ENCODE results near the gene TMOD1.
A peak's percentile ranks its signal among the peaks of the same experiment; 100 is the strongest.

TMOD1 gene

GRCh38 chr9:97500263-97500662, 1.2 kb upstream of the TMOD1 start:
- no peak overlapping the region for H3K9ac ChIP-seq (ENCODE audit: low read length)

GRCh38 chr9:97500765-97501176, 695 bp upstream of the TMOD1 start:
- TF ChIP-seq EZH2 (IDR thresholded peaks at IDR 0.05; ENCODE audit: borderline replicate concordance, low read length), result no peak
- no peak for TF ChIP-seq CTCF (IDR thresholded peaks at IDR 0.05; ENCODE audit: low read length)
- peak overlapping the region; percentile 51 for H3K4me3 ChIP-seq (ENCODE audit: low read depth, low read length, poor library complexity, severe bottlenecking)
- no peaks in the 10 kb centered on the region for H3K9me2 ChIP-seq (ENCODE audit: low read depth, low read length)
- H3F3A ChIP-seq (ENCODE audit: insufficient read depth, low read length), result no peaks in the 10 kb centered on the region
- H3K9ac ChIP-seq (ENCODE audit: low read length), result no peak overlapping the region
- no peaks in the 10 kb centered on the region for H4K20me1 ChIP-seq (ENCODE audit: insufficient read depth, low read length)
- H2AFZ ChIP-seq (ENCODE audit: low read length), result no peak overlapping the region
- H3K9me3 ChIP-seq (ENCODE audit: low read length), result no peaks in the 10 kb centered on the region
- H3K27ac ChIP-seq (ENCODE audit: low read depth, low read length, poor library complexity, severe bottlenecking), result no peak overlapping the region
- no peaks in the 10 kb centered on the region for H3K36me3 ChIP-seq (ENCODE audit: insufficient read depth, low read length)
- peak overlapping the region; percentile 65 for H3K4me2 ChIP-seq (ENCODE audit: low read length)
- H3K4me1 ChIP-seq (ENCODE audit: insufficient read depth, low read length, severe bottlenecking), result peaks cover 11% of the 10 kb centered on the region
- H3K79me2 ChIP-seq (ENCODE audit: insufficient read depth, low read length), result no peaks in the 10 kb centered on the region
- H3K27me3 ChIP-seq (ENCODE audit: insufficient read depth, low read length), result no peaks in the 10 kb centered on the region

More at GRCh38 chr9:97500263-97500662, 1.2 kb upstream of the TMOD1 start:
- Histone ChIP-seq H3K27me3 (ENCODE audit: insufficient read depth, low read length) (no peaks in the 10 kb centered on the region), H3K36me3 (ENCODE audit: insufficient read depth, low read length) (no peaks in the 10 kb centered on the region), H3K4me1 (ENCODE audit: insufficient read depth, low read length, severe bottlenecking) (peaks cover 11% of the 10 kb centered on the region), H3K9me2 (ENCODE audit: low read depth, low read length) (no peaks in the 10 kb centered on the region), H3K4me2 (ENCODE audit: low read length) (no peak overlapping the region), H3K27ac (ENCODE audit: low read depth, low read length, poor library complexity, severe bottlenecking) (no peak overlapping the region), H3K9me3 (ENCODE audit: low read length) (no peaks in the 10 kb centered on the region), H4K20me1 (ENCODE audit: insufficient read depth, low read length) (no peaks in the 10 kb centered on the region), H2AFZ (ENCODE audit: low read length) (no peak overlapping the region), H3F3A (ENCODE audit: insufficient read depth, low read length) (no peaks in the 10 kb centered on the region), H3K79me2 (ENCODE audit: insufficient read depth, low read length) (no peaks in the 10 kb centered on the region), H3K4me3 (ENCODE audit: low read depth, low read length, poor library complexity, severe bottlenecking) (no peak overlapping the region)
- TF ChIP-seq EZH2 (IDR thresholded peaks at IDR 0.05; ENCODE audit: borderline replicate concordance, low read length) (no peak), CTCF (IDR thresholded peaks at IDR 0.05; ENCODE audit: low read length) (no peak)

GRCh38 chr9:97501972-97502221, 431 bp downstream of the TMOD1 start:
- Histone ChIP-seq H3K4me2 (ENCODE audit: low read length) (peak overlapping the region; percentile 79), H3K9ac (ENCODE audit: low read length) (no peak overlapping the region), H3F3A (ENCODE audit: insufficient read depth, low read length) (no peaks in the 10 kb centered on the region), H3K4me1 (ENCODE audit: insufficient read depth, low read length, severe bottlenecking) (peaks cover 11% of the 10 kb centered on the region), H3K79me2 (ENCODE audit: insufficient read depth, low read length) (no peaks in the 10 kb centered on the region), H3K27ac (ENCODE audit: low read depth, low read length, poor library complexity, severe bottlenecking) (no peak overlapping the region), H3K9me2 (ENCODE audit: low read depth, low read length) (no peaks in the 10 kb centered on the region), H3K36me3 (ENCODE audit: insufficient read depth, low read length) (no peaks in the 10 kb centered on the region), H2AFZ (ENCODE audit: low read length) (no peak overlapping the region), H4K20me1 (ENCODE audit: insufficient read depth, low read length) (no peaks in the 10 kb centered on the region), H3K9me3 (ENCODE audit: low read length) (no peaks in the 10 kb centered on the region), H3K27me3 (ENCODE audit: insufficient read depth, low read length) (no peaks in the 10 kb centered on the region), H3K4me3 (ENCODE audit: low read depth, low read length, poor library complexity, severe bottlenecking) (peak overlapping the region; percentile 62)
- TF ChIP-seq CTCF (IDR thresholded peaks at IDR 0.05; ENCODE audit: low read length), result no peak
- no peak for TF ChIP-seq EZH2 (IDR thresholded peaks at IDR 0.05; ENCODE audit: borderline replicate concordance, low read length)
